Mammary epithelial cell (primary cell): ENCODE data around the gene TBC1D22A.

Experiments
- CTCF ChIP-seq, 2 donors: IDR thresholded peaks in 1 of 2; conservative IDR thresholded peaks in 1 of 2; 2 replicates each; pipeline ENCODE4 v1.5.1; 2011 to 2012; ENCODE audit warnings: inconsistent platforms in 2 of 2, low read length in 2 of 2, mild to moderate bottlenecking in 2 of 2, control low read depth in 1 of 2, low read depth in 1 of 2; ENCODE audit not compliant: insufficient read depth in 1 of 2; ENCODE audit errors: extremely low read depth in 1 of 2
- EZH2 ChIP-seq: IDR thresholded peaks from 2 replicates; pipeline ENCODE4 v1.6.1; 2012; ENCODE audit warnings: low read length, inconsistent platforms, borderline replicate concordance

GRCh38 chr22:47031628-47031915, 269.1 kb downstream of the TBC1D22A start:
- TF ChIP-seq CTCF (conservative IDR thresholded peaks at IDR 0.05 in 1 of 2, IDR thresholded peaks at IDR 0.05 in 1 of 2; ENCODE audit: extremely low read depth in 1 of 2, insufficient read depth in 1 of 2, low read depth in 1 of 2, low read length in 2 of 2) (no peak), EZH2 (no peak)
